ENCODE results near the gene FAM83G.

The FAM83G gene

GRCh38 chr17:18970582-18971480 is 33.7 kb downstream of the FAM83G start:
- no peak for DNase-seq (ENCODE audit: low read depth, low spot score)
- in situ Hi-C loops (cut with HindIII; ENCODE audit: low sequenced_read_pairs) = no loop called here
- no peak overlapping the region for H3K4me3 ChIP-seq (ENCODE audit: low read depth, low read length)
- TF ChIP-seq, protein P1, sequence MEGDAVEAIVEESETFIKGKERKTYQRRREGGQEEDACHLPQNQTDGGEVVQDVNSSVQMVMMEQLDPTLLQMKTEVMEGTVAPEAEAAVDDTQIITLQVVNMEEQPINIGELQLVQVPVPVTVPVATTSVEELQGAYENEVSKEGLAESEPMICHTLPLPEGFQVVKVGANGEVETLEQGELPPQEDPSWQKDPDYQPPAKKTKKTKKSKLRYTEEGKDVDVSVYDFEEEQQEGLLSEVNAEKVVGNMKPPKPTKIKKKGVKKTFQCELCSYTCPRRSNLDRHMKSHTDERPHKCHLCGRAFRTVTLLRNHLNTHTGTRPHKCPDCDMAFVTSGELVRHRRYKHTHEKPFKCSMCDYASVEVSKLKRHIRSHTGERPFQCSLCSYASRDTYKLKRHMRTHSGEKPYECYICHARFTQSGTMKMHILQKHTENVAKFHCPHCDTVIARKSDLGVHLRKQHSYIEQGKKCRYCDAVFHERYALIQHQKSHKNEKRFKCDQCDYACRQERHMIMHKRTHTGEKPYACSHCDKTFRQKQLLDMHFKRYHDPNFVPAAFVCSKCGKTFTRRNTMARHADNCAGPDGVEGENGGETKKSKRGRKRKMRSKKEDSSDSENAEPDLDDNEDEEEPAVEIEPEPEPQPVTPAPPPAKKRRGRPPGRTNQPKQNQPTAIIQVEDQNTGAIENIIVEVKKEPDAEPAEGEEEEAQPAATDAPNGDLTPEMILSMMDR (IDR thresholded peaks at IDR 0.05; ENCODE audit: low read depth, low read length) = no peak

GRCh38 chr17:18968945-18969887 is 35.3 kb downstream of the FAM83G start:
- DNase-seq (ENCODE audit: low read depth, low spot score) = peak; percentile 12
- TF ChIP-seq, protein P1 (IDR thresholded peaks at IDR 0.05; ENCODE audit: low read depth, low read length) = no peak
- no peak overlapping the region for H3K4me3 ChIP-seq (ENCODE audit: low read depth, low read length)
- in situ Hi-C loops (cut with HindIII; ENCODE audit: low sequenced_read_pairs) = no loop called here

- no peak for DNase-seq (ENCODE audit: low read depth, low spot score)
- H3K4me3 ChIP-seq (ENCODE audit: low read depth, low read length) = no peak overlapping the region
- TF ChIP-seq, protein P1 (IDR thresholded peaks at IDR 0.05; ENCODE audit: low read depth, low read length) = no peak
- in situ Hi-C loops (cut with HindIII; ENCODE audit: low sequenced_read_pairs) = no loop called here
Observed at GRCh38 chr17:18968345-18968744, 36.2 kb downstream of the FAM83G start.

GRCh38 chr17:18967916-18968315 is 36.6 kb downstream of the FAM83G start:
- no peak for DNase-seq (ENCODE audit: low read depth, low spot score)
- TF ChIP-seq, protein P1 (IDR thresholded peaks at IDR 0.05; ENCODE audit: low read depth, low read length) = no peak
- H3K4me3 ChIP-seq (ENCODE audit: low read depth, low read length) = no peak overlapping the region
- in situ Hi-C loops (cut with HindIII; ENCODE audit: low sequenced_read_pairs) = no loop called here

- peak; percentile 44 for DNase-seq (ENCODE audit: low read depth, low spot score)
- no peak overlapping the region for H3K4me3 ChIP-seq (ENCODE audit: low read depth, low read length)
- TF ChIP-seq, protein P1 (IDR thresholded peaks at IDR 0.05; ENCODE audit: low read depth, low read length) = no peak
- in situ Hi-C loops (cut with HindIII; ENCODE audit: low sequenced_read_pairs) = no loop called here
Observed at GRCh38 chr17:18966831-18967624, 37.5 kb downstream of the FAM83G start.

Measured in astrocyte of the spinal cord (primary cell).